A673 (cell line): ENCODE results near the gene MAP6. TPM values are rescaled to one million over a fixed set of nuclear protein-coding genes. Genes with fewer than 3 reads are reported as not detected.
A peak's percentile ranks its signal among the peaks of the same experiment; 100 is the strongest.

Experiments used
- BruUV-seq: library from RNA; stranded (reverse); fragments of 400-500 nt; replicated peaks from 2 replicates; lab custom pipeline; 2021; lab: Mats Ljungman, UMichigan
- CTCF ChIA-PET: fragments of 300-600 bp; sonication (Branson Sonifier 250); formaldehyde crosslinking; loops from one replicate; lab custom pipeline; 2022; ENCODE audit warnings: antibody characterized with exemption; lab: Charles Lee
- POLR2A ChIA-PET: fragments of 300-600 bp; sonication (Branson Sonifier 250); formaldehyde crosslinking; loops from one replicate; lab custom pipeline; 2022; ENCODE audit warnings: antibody characterized with exemption; ENCODE audit not compliant: low non-redundant PET; lab: Charles Lee
- DNase-seq: peaks from one replicate; pipeline ENCODE4 v3.0.0-alpha.2; 2015; ENCODE audit warnings: low spot score
- H3K27ac ChIP-seq: fragments of 200-600 bp; sonication (generic); 2 replicates; pipeline ENCODE4 v1.5.1; 2016; ENCODE audit warnings: mixed run types, low read depth, mild to moderate bottlenecking, mixed read lengths, antibody characterized with exemption, low read length; ENCODE audit not compliant: poor library complexity, severe bottlenecking
- H3K27me3 ChIP-seq: fragments of 200-600 bp; sonication (generic); replicated peaks from 2 replicates; pipeline ENCODE4 v1.6.1; 2017; ENCODE audit warnings: mixed run types, low read depth, mild to moderate bottlenecking, mixed read lengths, antibody characterized with exemption, low read length; ENCODE audit not compliant: insufficient read depth, poor library complexity
- H3K36me3 ChIP-seq: fragments of 200-600 bp; sonication (generic); 2 replicates; pipeline ENCODE4 v1.6.1; 2016; ENCODE audit warnings: mixed run types, mild to moderate bottlenecking, mixed read lengths, antibody characterized with exemption, low read length; ENCODE audit not compliant: insufficient read depth, poor library complexity, severe bottlenecking
- H3K4me1 ChIP-seq: fragments of 200-600 bp; sonication (generic); 2 replicates; pipeline ENCODE4 v1.6.1; 2017; ENCODE audit warnings: mixed run types, mild to moderate bottlenecking, mixed read lengths, antibody characterized with exemption, low read length; ENCODE audit not compliant: insufficient read depth, poor library complexity, severe bottlenecking
- H3K4me3 ChIP-seq: fragments of 200-600 bp; sonication (generic); 2 replicates; pipeline ENCODE4 v1.5.1; 2016; ENCODE audit warnings: low read depth, mixed run types, mild to moderate bottlenecking, mixed read lengths, low read length; ENCODE audit not compliant: poor library complexity, severe bottlenecking
- H3K9me3 ChIP-seq: fragments of 200-600 bp; sonication (generic); 2 replicates; pipeline ENCODE4 v1.6.1; 2016; ENCODE audit warnings: mixed run types, low read depth, mild to moderate bottlenecking, mixed read lengths, antibody characterized with exemption, low read length; ENCODE audit not compliant: poor library complexity, severe bottlenecking
- EZH2 ChIP-seq: fragments of 200-600 bp; sonication (generic); IDR thresholded peaks from 2 replicates; pipeline ENCODE4 v1.6.1; 2017; ENCODE audit warnings: borderline replicate concordance, low read depth, mild to moderate bottlenecking, mixed read lengths, antibody characterized with exemption, low read length; ENCODE audit not compliant: poor library complexity, severe bottlenecking
- intact Hi-C: fragments of 100-400 bp; cut with micrococcal nuclease; formaldehyde crosslinking; loops from one replicate; pipeline ENCODE4 v1.10.0; 2022; ENCODE audit not compliant: unreplicated experiment
- total RNA-seq: library from RNA; stranded (reverse); gene quantifications from 2 replicates; pipeline ENCODE4 v1.2.3, GENCODE V29; 2021
- TF ChIP-seq, protein P1 (sequence below): fragments of 300-800, 200-600 bp; sonication (generic); conservative IDR thresholded peaks from 2 replicates; pipeline ENCODE4 v1.5.1; 2017; ENCODE audit warnings: low read depth, mild to moderate bottlenecking, antibody characterized with exemption, low read length, moderate library complexity, mixed read lengths

The MAP6 gene
- total RNA-seq, 1 experiment from 2014 or later = not detected

DNA sequence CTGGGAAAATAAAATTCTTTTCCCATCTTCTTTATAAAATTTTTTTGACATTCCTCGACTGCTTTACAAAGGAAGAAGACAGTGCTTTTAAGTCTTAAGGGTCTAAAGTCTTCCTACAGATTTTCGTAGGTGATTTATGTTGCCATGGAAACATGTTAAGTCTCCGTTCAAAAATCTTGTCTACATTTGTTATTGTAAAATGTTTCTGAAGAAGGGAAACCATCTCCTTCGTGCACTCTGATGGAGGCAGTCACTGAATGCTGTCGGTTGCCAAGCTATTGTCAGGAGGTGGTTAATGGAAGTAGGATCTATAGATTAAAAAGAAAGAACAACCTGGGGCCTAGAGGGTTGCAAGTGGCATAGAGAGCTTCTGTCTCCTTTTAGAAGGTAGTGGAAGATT lies 52.6 kb downstream of the MAP6 start:
- no peaks in the 10 kb centered on the region for H3K27me3 ChIP-seq
- H3K4me3 ChIP-seq = no peak overlapping the region
- intact Hi-C loops = no loop called here
- peaks cover 18% of the 10 kb centered on the region for H3K4me1 ChIP-seq
- DNase-seq = no peak
- H3K36me3 ChIP-seq = no peaks in the 10 kb centered on the region
- H3K27ac ChIP-seq = peak overlapping the region; percentile 32
- BruUV-seq = no TSS peak
- ChIA-PET POLR2A (no interaction called here), CTCF (no interaction called here)
- peaks cover 3% of the 10 kb centered on the region for H3K9me3 ChIP-seq
- TF ChIP-seq EZH2 = no peak
- TF ChIP-seq, protein P1, sequence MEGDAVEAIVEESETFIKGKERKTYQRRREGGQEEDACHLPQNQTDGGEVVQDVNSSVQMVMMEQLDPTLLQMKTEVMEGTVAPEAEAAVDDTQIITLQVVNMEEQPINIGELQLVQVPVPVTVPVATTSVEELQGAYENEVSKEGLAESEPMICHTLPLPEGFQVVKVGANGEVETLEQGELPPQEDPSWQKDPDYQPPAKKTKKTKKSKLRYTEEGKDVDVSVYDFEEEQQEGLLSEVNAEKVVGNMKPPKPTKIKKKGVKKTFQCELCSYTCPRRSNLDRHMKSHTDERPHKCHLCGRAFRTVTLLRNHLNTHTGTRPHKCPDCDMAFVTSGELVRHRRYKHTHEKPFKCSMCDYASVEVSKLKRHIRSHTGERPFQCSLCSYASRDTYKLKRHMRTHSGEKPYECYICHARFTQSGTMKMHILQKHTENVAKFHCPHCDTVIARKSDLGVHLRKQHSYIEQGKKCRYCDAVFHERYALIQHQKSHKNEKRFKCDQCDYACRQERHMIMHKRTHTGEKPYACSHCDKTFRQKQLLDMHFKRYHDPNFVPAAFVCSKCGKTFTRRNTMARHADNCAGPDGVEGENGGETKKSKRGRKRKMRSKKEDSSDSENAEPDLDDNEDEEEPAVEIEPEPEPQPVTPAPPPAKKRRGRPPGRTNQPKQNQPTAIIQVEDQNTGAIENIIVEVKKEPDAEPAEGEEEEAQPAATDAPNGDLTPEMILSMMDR = no peak

DNA sequence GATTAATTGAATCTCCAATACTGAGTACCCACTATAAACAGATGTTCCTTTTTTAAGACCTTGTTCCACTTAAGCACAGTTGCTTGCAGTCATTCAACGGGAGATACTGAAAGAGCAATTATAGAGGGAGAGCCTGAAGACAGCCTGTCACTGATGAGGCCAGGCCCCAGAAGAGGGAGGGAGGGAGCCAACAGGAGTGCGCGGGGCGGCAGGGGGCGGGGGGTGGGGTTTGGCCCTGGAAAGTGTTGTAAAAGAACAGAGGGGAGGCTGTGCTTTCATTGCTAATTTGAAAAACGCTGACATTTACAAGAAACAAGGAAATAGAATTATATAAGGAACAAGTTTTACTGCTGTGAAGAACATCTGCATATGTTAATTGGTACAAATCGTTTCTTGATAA lies 53.1 kb downstream of the MAP6 start:
- intact Hi-C loops = no loop called here
- TF ChIP-seq EZH2 = no peak
- TF ChIP-seq, protein P1 = no peak
- no TSS peak for BruUV-seq
- DNase-seq = peak; percentile 76
- Histone ChIP-seq H3K9me3 (peaks cover 3% of the 10 kb centered on the region), H3K4me1 (peaks cover 18% of the 10 kb centered on the region), H3K27me3 (no peaks in the 10 kb centered on the region), H3K4me3 (no peak overlapping the region), H3K36me3 (no peaks in the 10 kb centered on the region), H3K27ac (no peak overlapping the region)
- POLR2A ChIA-PET = no interaction called here
- CTCF ChIA-PET = no interaction called here

DNA sequence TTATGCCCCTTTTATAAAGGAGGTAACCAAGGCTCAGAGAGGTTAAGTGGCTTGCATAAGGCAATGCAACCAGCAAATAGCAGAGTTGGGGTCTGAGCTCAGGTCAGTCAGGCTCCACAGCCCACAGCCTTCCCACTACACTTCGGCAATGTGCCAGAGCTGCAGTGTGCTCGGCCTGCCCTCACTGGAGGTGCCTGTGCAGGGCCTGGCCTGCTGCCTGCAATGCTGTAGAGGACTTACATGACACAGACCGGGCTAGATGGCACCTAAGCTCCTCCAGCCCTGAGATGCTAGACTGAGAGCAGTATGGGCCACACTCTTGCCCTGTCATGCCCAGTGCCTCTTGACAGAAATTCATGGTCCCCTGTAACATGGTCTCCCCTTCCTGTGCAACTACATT lies 57.0 kb downstream of the MAP6 start:
- DNase-seq = no peak
- H3K27me3 ChIP-seq = no peaks in the 10 kb centered on the region
- no peak overlapping the region for H3K27ac ChIP-seq
- no peak overlapping the region for H3K4me3 ChIP-seq
- no TSS peak for BruUV-seq
- ChIA-PET CTCF (interaction anchor here (1.5 kb wide), 1 partner anchor 94 kb away, joined by 3 read pairs; no protein-coding TSS in a partner anchor), POLR2A (interaction anchor here (0.7 kb wide), 1 partner anchor 69 kb away, joined by 3 read pairs; no protein-coding TSS in a partner anchor)
- peaks cover 18% of the 10 kb centered on the region for H3K4me1 ChIP-seq
- no peaks in the 10 kb centered on the region for H3K36me3 ChIP-seq
- TF ChIP-seq EZH2 = no peak
- TF ChIP-seq, protein P1 = no peak
- intact Hi-C loops = no loop called here
- no peaks in the 10 kb centered on the region for H3K9me3 ChIP-seq
